ENCODE data around the gene MFSD2B. TPM values are rescaled to one million over a fixed set of nuclear protein-coding genes. Genes with fewer than 3 reads are reported as not detected.

Gene MFSD2B
- total RNA-seq, 1 experiment from 2014 or later = 0.39 TPM

- DNase-seq (ENCODE audit: low read depth, low spot score) (no peak), ATAC-seq (no peak)
- Histone ChIP-seq H3K9ac (ENCODE audit: low read length) (no peak overlapping the region), H3K9me2 (ENCODE audit: insufficient read depth) (no peaks in the 10 kb centered on the region), H3K27ac (ENCODE audit: low read depth, low read length) (no peak overlapping the region), H3K4me1 (ENCODE audit: control insufficient read depth in 1 of 2, insufficient read depth in 2 of 2, low read length in 2 of 2) (peaks cover 3 to 16% of the 10 kb centered on the region in 2 experiments), H2AFZ (ENCODE audit: low read depth, low read length, poor library complexity, severe bottlenecking) (no peak overlapping the region), H4K20me1 (ENCODE audit: insufficient read depth) (no peaks in the 10 kb centered on the region), H3K79me2 (ENCODE audit: insufficient read depth, low read length) (no peaks in the 10 kb centered on the region), H3K9me3 (ENCODE audit: control insufficient read depth in 1 of 2, insufficient read depth in 1 of 2, low read depth in 1 of 2, low read length in 2 of 2) (no peaks in the 10 kb centered on the region), H3K27me3 (ENCODE audit: insufficient read depth, low read length) (no peaks in the 10 kb centered on the region), H3K36me3 (ENCODE audit: control insufficient read depth in 1 of 2, insufficient read depth in 2 of 2, low read length in 2 of 2) (no peaks in the 10 kb centered on the region), H3K4me3 (replicated peaks in 1 of 2; ENCODE audit: low read depth in 1 of 2, low read length in 2 of 2) (no peak overlapping the region), H3K4me2 (ENCODE audit: low read length) (no peak overlapping the region)
- TF ChIP-seq YY1 (IDR thresholded peaks at IDR 0.05; ENCODE audit: extremely low read depth, insufficient replicate concordance, low read depth, low read length) = no peak
- TF ChIP-seq POLR2AphosphoS5 (IDR thresholded peaks at IDR 0.05; ENCODE audit: low read depth, low read length) = no peak
- no peak for TF ChIP-seq EZH2 (IDR thresholded peaks at IDR 0.05)
- TF ChIP-seq CBX3 (IDR thresholded peaks at IDR 0.05; ENCODE audit: low read depth) = no peak
- TF ChIP-seq ATF3 (IDR thresholded peaks at IDR 0.05) = no peak
- no peak for TF ChIP-seq SP1 (IDR thresholded peaks at IDR 0.05; ENCODE audit: low read depth)
- TF ChIP-seq RAD21 (IDR thresholded peaks at IDR 0.05; ENCODE audit: low read depth) = no peak
- no peak for TF ChIP-seq TCF7L2 (IDR thresholded peaks at IDR 0.05; ENCODE audit: borderline replicate concordance, extremely low read depth, insufficient read depth, insufficient read length)
- no peak for TF ChIP-seq MAX (IDR thresholded peaks at IDR 0.05)
- no peak for TF ChIP-seq REST (IDR thresholded peaks at IDR 0.05; ENCODE audit: low read depth)
- TF ChIP-seq SIN3A (IDR thresholded peaks at IDR 0.05; ENCODE audit: low read depth) = no peak
- no peak for TF ChIP-seq ELF1 (IDR thresholded peaks at IDR 0.05; ENCODE audit: borderline replicate concordance, low read depth)
- no peak for TF ChIP-seq CEBPB (IDR thresholded peaks at IDR 0.05; ENCODE audit: low read depth)
- TF ChIP-seq ZBTB33 (IDR thresholded peaks at IDR 0.05; ENCODE audit: extremely low read depth, insufficient replicate concordance, low read length) = no peak
- no peak for TF ChIP-seq SRF (IDR thresholded peaks at IDR 0.05; ENCODE audit: low read depth)
- TF ChIP-seq EGR1 (IDR thresholded peaks at IDR 0.05; ENCODE audit: low read depth) = no peak
- TF ChIP-seq ZNF274 (IDR thresholded peaks at IDR 0.05; ENCODE audit: low read depth, low read length) = no peak
- no peak for TF ChIP-seq CTCF (IDR thresholded peaks at IDR 0.05 in 2 of 3, conservative IDR thresholded peaks at IDR 0.05 in 1 of 3; ENCODE audit: borderline replicate concordance in 1 of 3, insufficient read depth in 1 of 3, low read depth in 2 of 3, low read length in 2 of 3)
- TF ChIP-seq EZH2phosphoT487 (IDR thresholded peaks at IDR 0.05; ENCODE audit: borderline replicate concordance) = no peak
- no peak for TF ChIP-seq ZFX (IDR thresholded peaks at IDR 0.05)
- intact Hi-C loops (cut with micrococcal nuclease) = no loop called here
- RAD21 ChIA-PET (ENCODE audit: low non-redundant PET in 1 of 2, low total read pairs in 2 of 2, uncharacterized antibody in 2 of 2, unreplicated experiment in 2 of 2) = no interaction called here
- CTCF ChIA-PET = no interaction called here
- BruUV-seq (replicated peaks) = no TSS peak
- POLR2A ChIA-PET = interaction anchor here (1.0 kb wide), 1 partner anchor 24 kb away, joined by 3 read pairs; no protein-coding TSS in a partner anchor
These were observed 43.1 kb downstream of the MFSD2B start for GRCh38 chr2:24052951-24053350.

Data from HCT116 (cell line).